Loucy (cell line): ENCODE results near the gene GPLD1.

Experiments used
- CTCF ChIP-seq: fragments of 200-600 bp; sonication (generic); conservative IDR thresholded peaks from 2 replicates; pipeline ENCODE4 v1.5.1; 2014; ENCODE audit warnings: mild to moderate bottlenecking, antibody characterized with exemption, low read length
- EZH2phosphoT487 ChIP-seq: fragments of 200-600 bp; IDR thresholded peaks from 2 replicates; pipeline ENCODE4 v1.6.1; 2018; ENCODE audit warnings: antibody characterized with exemption, mild to moderate bottlenecking, moderate library complexity, borderline replicate concordance

GRCh38 chr6:24534329-24534728, 45.0 kb upstream of the GPLD1 start:
- TF ChIP-seq CTCF, result no peak
- TF ChIP-seq EZH2phosphoT487, result no peak
